ENCODE results near the gene TRIP4. TPM values are rescaled to one million over a fixed set of nuclear protein-coding genes. Genes with fewer than 3 reads are reported as not detected.

The TRIP4 gene
- polyA plus RNA-seq, 3 donors: 23.0 to 40.1 (median 35.6) TPM

- Histone ChIP-seq H3K79me2 (ENCODE audit: insufficient read depth, low read length) (no peaks in the 10 kb centered on the region), H3K27me3 (ENCODE audit: control insufficient read depth in 2 of 2, insufficient read depth in 2 of 2, low read length in 2 of 2) (no peaks in the 10 kb centered on the region), H3K36me3 (replicated peaks in 1 of 2; ENCODE audit: control insufficient read depth in 1 of 2, insufficient read depth in 2 of 2, low read length in 2 of 2) (peaks cover 73 to 98% of the 10 kb centered on the region in 2 donors), H3K9me3 (replicated peaks in 1 of 2; ENCODE audit: control insufficient read depth in 1 of 2, insufficient read depth in 1 of 2, low read length in 2 of 2) (no peaks in the 10 kb centered on the region), H3K4me3 (replicated peaks in 1 of 3; ENCODE audit: low read depth in 2 of 3, low read length in 3 of 3) (no peak overlapping the region), H3K4me1 (ENCODE audit: control insufficient read depth in 1 of 2, insufficient read depth in 2 of 2, low read length in 2 of 2) (peaks cover 0 to 5% of the 10 kb centered on the region in 2 donors), H4K20me1 (ENCODE audit: insufficient read depth, low read length) (no peaks in the 10 kb centered on the region), H3K9ac (ENCODE audit: insufficient read depth, low read length, poor library complexity, severe bottlenecking) (no peak overlapping the region), H3K27ac (ENCODE audit: low read depth in 1 of 2, low read length in 2 of 2) (no peak overlapping the region), H2AFZ (ENCODE audit: insufficient read depth, low read depth, low read length, poor library complexity, severe bottlenecking) (no peak overlapping the region), H3K4me2 (replicated peaks; ENCODE audit: extremely low read depth, low read length, poor library complexity, severe bottlenecking) (no peak overlapping the region)
- H3K4me1 Mint-ChIP-seq: peaks cover 2% of the 10 kb centered on the region
- no peaks in the 10 kb centered on the region for H3K27me3 Mint-ChIP-seq (ENCODE audit: low read depth in 3 of 3)
- H3K27ac Mint-ChIP-seq: peak overlapping the region in 1 of 7 donors; percentile 20
- 100% methylated on average over 1 of the region's 2 CpGs for WGBS (ENCODE audit: insufficient coverage)
- no peak for TF ChIP-seq CTCF (IDR thresholded peaks at IDR 0.05)
- H3K4me3 Mint-ChIP-seq: no peak overlapping the region
- H3K36me3 Mint-ChIP-seq: peaks cover 65 to 93% of the 10 kb centered on the region in 2 donors
- H3K9me3 Mint-ChIP-seq: no peaks in the 10 kb centered on the region
- no peak for DNase-seq
- intact Hi-C loops (cut with micrococcal nuclease): no loop called here
Observed at GRCh38 chr15:64400583-64400982, 12.9 kb downstream of the TRIP4 start.

GRCh38 chr15:64412216-64412615 lies 24.6 kb downstream of the TRIP4 start:
- peaks cover 75 to 96% of the 10 kb centered on the region in 2 donors for H3K36me3 Mint-ChIP-seq
- H3K4me3 Mint-ChIP-seq: no peak overlapping the region
- intact Hi-C loops (cut with micrococcal nuclease): no loop called here
- H3K9me3 Mint-ChIP-seq: no peaks in the 10 kb centered on the region
- Histone ChIP-seq H3K4me2 (replicated peaks; ENCODE audit: extremely low read depth, low read length, poor library complexity, severe bottlenecking) (no peak overlapping the region), H2AFZ (ENCODE audit: insufficient read depth, low read depth, low read length, poor library complexity, severe bottlenecking) (no peak overlapping the region), H4K20me1 (ENCODE audit: insufficient read depth, low read length) (peaks cover 6% of the 10 kb centered on the region), H3K79me2 (ENCODE audit: insufficient read depth, low read length) (no peaks in the 10 kb centered on the region), H3K4me3 (replicated peaks in 1 of 3; ENCODE audit: low read depth in 2 of 3, low read length in 3 of 3) (no peak overlapping the region), H3K27ac (ENCODE audit: low read depth in 1 of 2, low read length in 2 of 2) (no peak overlapping the region), H3K9me3 (replicated peaks in 1 of 2; ENCODE audit: control insufficient read depth in 1 of 2, insufficient read depth in 1 of 2, low read length in 2 of 2) (no peaks in the 10 kb centered on the region), H3K9ac (ENCODE audit: insufficient read depth, low read length, poor library complexity, severe bottlenecking) (no peak overlapping the region), H3K4me1 (ENCODE audit: control insufficient read depth in 1 of 2, insufficient read depth in 2 of 2, low read length in 2 of 2) (no peaks in the 10 kb centered on the region), H3K27me3 (ENCODE audit: control insufficient read depth in 2 of 2, insufficient read depth in 2 of 2, low read length in 2 of 2) (no peaks in the 10 kb centered on the region), H3K36me3 (replicated peaks in 1 of 2; ENCODE audit: control insufficient read depth in 1 of 2, insufficient read depth in 2 of 2, low read length in 2 of 2) (peaks cover 78 to 97% of the 10 kb centered on the region in 2 donors)
- WGBS (ENCODE audit: insufficient coverage): 100% methylated on average over 1 of the region's 2 CpGs
- no peak overlapping the region for H3K27ac Mint-ChIP-seq
- H3K4me1 Mint-ChIP-seq: no peaks in the 10 kb centered on the region
- no peak for TF ChIP-seq CTCF (IDR thresholded peaks at IDR 0.05)
- no peak for DNase-seq
- no peaks in the 10 kb centered on the region for H3K27me3 Mint-ChIP-seq (ENCODE audit: low read depth in 3 of 3)

All from CD14-positive monocyte (primary cell).